ENCODE data around the gene DYSF.

DYSF gene

DNA sequence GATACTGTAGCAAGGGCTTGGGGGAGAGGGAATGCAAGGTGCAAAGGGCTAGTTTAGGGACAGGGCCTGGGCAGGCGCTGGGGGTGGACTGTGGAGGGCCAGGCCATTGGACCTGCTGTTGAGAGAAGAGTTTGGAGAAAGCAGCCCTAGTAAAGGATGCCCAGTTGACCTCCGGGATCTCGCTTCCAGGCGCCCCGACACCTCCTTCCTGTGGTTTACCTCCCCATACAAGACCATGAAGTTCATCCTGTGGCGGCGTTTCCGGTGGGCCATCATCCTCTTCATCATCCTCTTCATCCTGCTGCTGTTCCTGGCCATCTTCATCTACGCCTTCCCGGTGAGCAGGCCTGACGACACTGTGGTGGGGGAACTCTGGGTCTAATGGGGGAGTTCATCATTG, 229.0 kb downstream of the DYSF start:
- in situ Hi-C loops (cut with MboI; ENCODE audit: low sequenced_read_pairs, unreplicated experiment): no loop called here

DNA sequence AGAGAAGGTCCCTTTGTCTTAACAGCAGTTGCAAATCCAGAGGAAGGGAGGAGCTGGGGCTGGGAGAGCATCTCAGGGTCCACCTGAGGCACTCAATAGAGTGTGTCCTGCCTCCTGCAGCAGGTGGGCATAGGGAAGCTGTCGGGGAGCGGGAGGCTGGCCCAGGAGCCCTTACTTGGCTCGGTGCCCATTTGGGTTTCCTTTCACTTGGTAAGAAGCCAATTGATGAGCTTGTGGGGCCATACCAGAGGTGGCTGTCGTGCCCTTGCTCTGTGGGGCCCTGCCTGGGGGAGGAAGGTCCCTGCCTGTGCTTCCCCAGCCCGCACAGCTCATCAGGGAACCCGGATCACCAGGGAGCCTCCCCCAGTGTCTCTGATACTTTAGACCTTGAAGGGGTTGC, 229.7 kb downstream of the DYSF start:
- TF ChIP-seq, protein P1, sequence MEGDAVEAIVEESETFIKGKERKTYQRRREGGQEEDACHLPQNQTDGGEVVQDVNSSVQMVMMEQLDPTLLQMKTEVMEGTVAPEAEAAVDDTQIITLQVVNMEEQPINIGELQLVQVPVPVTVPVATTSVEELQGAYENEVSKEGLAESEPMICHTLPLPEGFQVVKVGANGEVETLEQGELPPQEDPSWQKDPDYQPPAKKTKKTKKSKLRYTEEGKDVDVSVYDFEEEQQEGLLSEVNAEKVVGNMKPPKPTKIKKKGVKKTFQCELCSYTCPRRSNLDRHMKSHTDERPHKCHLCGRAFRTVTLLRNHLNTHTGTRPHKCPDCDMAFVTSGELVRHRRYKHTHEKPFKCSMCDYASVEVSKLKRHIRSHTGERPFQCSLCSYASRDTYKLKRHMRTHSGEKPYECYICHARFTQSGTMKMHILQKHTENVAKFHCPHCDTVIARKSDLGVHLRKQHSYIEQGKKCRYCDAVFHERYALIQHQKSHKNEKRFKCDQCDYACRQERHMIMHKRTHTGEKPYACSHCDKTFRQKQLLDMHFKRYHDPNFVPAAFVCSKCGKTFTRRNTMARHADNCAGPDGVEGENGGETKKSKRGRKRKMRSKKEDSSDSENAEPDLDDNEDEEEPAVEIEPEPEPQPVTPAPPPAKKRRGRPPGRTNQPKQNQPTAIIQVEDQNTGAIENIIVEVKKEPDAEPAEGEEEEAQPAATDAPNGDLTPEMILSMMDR (IDR thresholded peaks at IDR 0.05; ENCODE audit: borderline replicate concordance, control extremely low read depth, extremely low read depth, insufficient read depth, missing control alignments): no peak
- in situ Hi-C loops (cut with MboI; ENCODE audit: low sequenced_read_pairs, unreplicated experiment): no loop called here
- no peak for DNase-seq (ENCODE audit: low spot score)

More for the DNA sequence above, 229.0 kb downstream of the DYSF start:
- DNase-seq (ENCODE audit: low spot score): no peak
- TF ChIP-seq, protein P1 (IDR thresholded peaks at IDR 0.05; ENCODE audit: borderline replicate concordance, control extremely low read depth, extremely low read depth, insufficient read depth, missing control alignments): no peak

DNA sequence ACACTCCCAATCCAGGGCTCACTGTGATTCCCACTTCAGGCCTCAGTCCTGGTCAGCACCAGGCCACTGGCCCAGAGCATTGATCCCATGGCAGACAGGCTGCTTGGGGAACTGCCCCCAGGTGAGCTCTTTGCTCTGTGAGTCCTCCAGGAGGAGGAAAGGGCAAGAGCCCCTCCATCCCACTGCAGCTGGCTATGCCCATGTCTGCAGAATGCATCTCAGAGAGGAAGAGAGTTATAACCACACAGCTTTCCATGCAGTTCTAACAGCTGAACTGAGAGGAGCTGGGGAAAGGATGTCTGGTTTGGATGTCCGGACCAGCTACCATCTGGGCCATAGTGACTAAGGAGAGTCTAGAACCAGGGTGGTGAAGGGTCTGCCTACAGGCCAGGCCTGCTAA, 230.3 kb downstream of the DYSF start:
- TF ChIP-seq, protein P1 (IDR thresholded peaks at IDR 0.05; ENCODE audit: borderline replicate concordance, control extremely low read depth, extremely low read depth, insufficient read depth, missing control alignments): no peak
- DNase-seq (ENCODE audit: low spot score): no peak
- in situ Hi-C loops (cut with MboI; ENCODE audit: low sequenced_read_pairs, unreplicated experiment): no loop called here

DNA sequence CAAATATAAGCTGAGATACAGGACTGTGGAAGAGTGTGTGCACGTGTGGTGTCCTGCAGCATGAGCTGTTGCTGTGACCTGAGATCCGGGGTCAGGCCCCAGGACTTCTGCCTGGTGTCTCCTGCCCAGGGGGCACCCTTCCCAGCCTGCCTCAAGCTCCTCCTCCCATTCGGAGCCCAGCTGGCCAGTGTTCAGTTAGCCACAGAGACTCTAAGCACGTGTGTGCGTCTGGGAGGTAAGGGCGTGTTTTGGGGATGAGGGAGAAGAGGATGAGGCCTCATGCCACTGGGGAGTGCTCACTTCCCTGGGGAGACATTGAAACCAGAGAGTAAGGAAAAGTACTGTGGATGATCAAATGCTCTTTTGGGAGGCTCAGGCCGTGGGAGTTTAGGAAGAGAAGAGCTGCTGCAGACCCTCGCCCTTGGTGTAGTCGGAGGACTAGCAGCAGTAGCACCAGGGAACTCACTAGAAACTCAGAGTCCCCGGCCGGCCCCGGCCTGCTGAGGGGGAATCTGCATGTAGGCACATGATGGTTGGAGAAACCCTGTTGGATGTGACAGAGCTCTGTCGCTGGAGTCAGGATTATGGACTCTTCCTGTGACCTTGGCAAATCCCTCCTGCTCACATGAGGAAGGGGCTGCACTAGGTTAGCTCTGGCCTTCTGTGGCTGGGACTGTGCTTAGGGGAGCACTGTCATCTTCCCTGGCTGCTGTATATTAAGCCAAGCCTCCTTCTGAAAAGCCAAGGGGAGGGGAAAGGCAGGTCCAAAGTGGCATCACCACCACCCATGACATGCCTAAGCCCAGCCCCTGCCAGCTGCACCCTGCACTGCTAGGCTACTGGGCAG, 231.1 kb downstream of the DYSF start:
- in situ Hi-C loops (cut with MboI; ENCODE audit: low sequenced_read_pairs, unreplicated experiment): no loop called here
- TF ChIP-seq, protein P1 (IDR thresholded peaks at IDR 0.05; ENCODE audit: borderline replicate concordance, control extremely low read depth, extremely low read depth, insufficient read depth, missing control alignments): no peak
- DNase-seq (ENCODE audit: low spot score): no peak

DNA sequence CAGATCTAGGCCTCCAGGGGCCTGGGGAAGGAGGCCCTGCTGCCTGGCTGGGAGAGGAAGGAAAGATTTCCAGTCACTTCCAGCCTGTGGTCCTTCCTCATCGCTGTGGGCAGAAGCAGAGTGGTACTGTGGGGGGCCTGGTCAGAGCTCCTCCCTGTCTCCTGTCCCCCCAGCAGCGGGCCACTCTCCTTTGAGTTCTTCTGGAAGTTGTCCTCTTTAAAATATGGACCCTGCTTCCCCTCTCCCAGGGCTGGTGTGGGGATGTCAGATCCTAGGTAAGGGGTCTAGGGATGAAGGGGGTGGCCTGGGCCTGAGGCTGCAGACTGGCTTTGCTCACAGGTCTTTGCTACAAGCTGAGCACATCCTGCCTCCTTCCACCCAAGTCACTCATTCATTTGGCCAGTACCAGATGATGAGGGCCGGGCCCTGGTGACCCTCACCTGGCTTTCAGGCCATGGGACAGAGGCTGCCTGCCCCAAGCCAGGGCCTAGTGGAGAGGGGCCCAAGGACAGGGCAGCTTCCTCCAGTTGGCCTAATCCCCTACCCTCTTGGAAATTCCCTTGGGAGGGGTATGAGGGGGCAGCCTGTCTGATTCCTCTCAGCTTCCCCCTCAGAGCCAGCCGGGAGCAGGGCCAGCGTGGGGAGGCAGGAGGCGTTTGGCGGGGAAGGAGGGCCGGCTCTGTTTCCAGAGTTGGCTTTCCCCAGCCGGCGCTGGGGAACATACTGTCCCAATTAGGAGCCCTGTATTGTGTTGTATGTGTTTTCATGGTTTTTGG, 231.9 kb downstream of the DYSF start:
- TF ChIP-seq, protein P1 (IDR thresholded peaks at IDR 0.05; ENCODE audit: borderline replicate concordance, control extremely low read depth, extremely low read depth, insufficient read depth, missing control alignments): no peak
- no peak for DNase-seq (ENCODE audit: low spot score)
- in situ Hi-C loops (cut with MboI; ENCODE audit: low sequenced_read_pairs, unreplicated experiment): no loop called here

DNA sequence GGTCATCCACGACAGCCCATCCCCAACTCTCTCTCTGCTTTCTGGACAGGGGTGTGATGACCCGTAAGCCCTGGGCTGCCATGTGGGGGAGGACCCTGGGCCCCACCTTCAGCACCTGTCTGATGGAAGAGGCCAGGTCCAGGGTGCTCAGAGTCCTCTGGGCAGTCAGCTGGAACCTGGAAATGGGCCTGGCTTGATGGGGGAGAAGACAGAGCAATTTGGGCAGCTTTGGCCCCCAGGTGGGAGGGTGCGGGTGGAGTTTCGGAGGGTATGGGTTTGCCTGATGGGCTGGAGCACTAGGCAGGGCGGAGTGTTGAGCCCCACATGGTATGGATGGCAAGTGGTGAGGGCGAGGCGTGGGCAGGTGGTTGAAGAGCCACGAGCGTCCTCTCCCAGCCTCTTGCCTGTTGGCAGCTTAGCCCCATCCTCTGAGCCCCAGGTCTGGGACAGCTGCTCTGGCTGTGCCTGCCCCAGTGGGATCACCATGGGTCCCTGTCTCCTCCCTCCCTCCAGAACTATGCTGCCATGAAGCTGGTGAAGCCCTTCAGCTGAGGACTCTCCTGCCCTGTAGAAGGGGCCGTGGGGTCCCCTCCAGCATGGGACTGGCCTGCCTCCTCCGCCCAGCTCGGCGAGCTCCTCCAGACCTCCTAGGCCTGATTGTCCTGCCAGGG, 232.7 kb downstream of the DYSF start:
- TF ChIP-seq, protein P1 (IDR thresholded peaks at IDR 0.05; ENCODE audit: borderline replicate concordance, control extremely low read depth, extremely low read depth, insufficient read depth, missing control alignments): no peak
- in situ Hi-C loops (cut with MboI; ENCODE audit: low sequenced_read_pairs, unreplicated experiment): no loop called here
- DNase-seq (ENCODE audit: low spot score): no peak

All from GM13976 (cell line).